Measurements from ENCODE around the gene FYN.

FYN gene

GRCh38 chr6:111844376-111844775 is 28.9 kb downstream of the FYN start:
- peak overlapping the region in 1 of 3 experiments; percentile 43 for H3K4me3 Mint-ChIP-seq

GRCh38 chr6:111843347-111844147 is 29.7 kb downstream of the FYN start:
- Mint-ChIP-seq H3K4me1 (peaks cover 8% of the 10 kb centered on the region), H3K27ac (no peak overlapping the region), H3K36me3 (ENCODE audit: low read depth) (peaks cover 9% of the 10 kb centered on the region), H3K9me3 (no peaks in the 10 kb centered on the region), H3K27me3 (ENCODE audit: low read depth) (no peaks in the 10 kb centered on the region), H3K4me3 (no peak overlapping the region)
- TF ChIP-seq CTCF (IDR thresholded peaks at IDR 0.05; ENCODE audit: unreplicated experiment in 3 of 3), result no peak

More at GRCh38 chr6:111844376-111844775, 28.9 kb downstream of the FYN start:
- no peaks in the 10 kb centered on the region for H3K9me3 Mint-ChIP-seq
- peaks cover 3% of the 10 kb centered on the region for H3K36me3 Mint-ChIP-seq (ENCODE audit: low read depth)
- no peak for TF ChIP-seq CTCF (IDR thresholded peaks at IDR 0.05; ENCODE audit: unreplicated experiment in 3 of 3)
- H3K27ac Mint-ChIP-seq, result peak overlapping the region in 2 of 3 experiments; percentile 55 to 81
- H3K4me1 Mint-ChIP-seq, result peaks cover 7% of the 10 kb centered on the region
- no peaks in the 10 kb centered on the region for H3K27me3 Mint-ChIP-seq (ENCODE audit: low read depth)

- H3K9me3 Mint-ChIP-seq, result no peaks in the 10 kb centered on the region
- H3K4me3 Mint-ChIP-seq, result no peak overlapping the region
- TF ChIP-seq CTCF (IDR thresholded peaks at IDR 0.05; ENCODE audit: unreplicated experiment in 3 of 3), result no peak
- peaks cover 10% of the 10 kb centered on the region for H3K36me3 Mint-ChIP-seq (ENCODE audit: low read depth)
- no peak overlapping the region for H3K27ac Mint-ChIP-seq
- H3K4me1 Mint-ChIP-seq, result peaks cover 9% of the 10 kb centered on the region
- no peaks in the 10 kb centered on the region for H3K27me3 Mint-ChIP-seq (ENCODE audit: low read depth)
Measured at GRCh38 chr6:111842891-111843290, 30.4 kb downstream of the FYN start.

GRCh38 chr6:111842271-111842822 is 30.9 kb downstream of the FYN start:
- H3K27ac Mint-ChIP-seq, result no peak overlapping the region
- no peak overlapping the region for H3K4me3 Mint-ChIP-seq
- no peak for TF ChIP-seq CTCF (IDR thresholded peaks at IDR 0.05; ENCODE audit: unreplicated experiment in 3 of 3)
- H3K4me1 Mint-ChIP-seq, result peaks cover 14% of the 10 kb centered on the region
- H3K9me3 Mint-ChIP-seq, result no peaks in the 10 kb centered on the region
- H3K36me3 Mint-ChIP-seq (ENCODE audit: low read depth), result peaks cover 15% of the 10 kb centered on the region
- no peaks in the 10 kb centered on the region for H3K27me3 Mint-ChIP-seq (ENCODE audit: low read depth)

- Mint-ChIP-seq H3K4me1 (peaks cover 14% of the 10 kb centered on the region), H3K4me3 (no peak overlapping the region), H3K27ac (no peak overlapping the region), H3K36me3 (ENCODE audit: low read depth) (peaks cover 17% of the 10 kb centered on the region), H3K27me3 (ENCODE audit: low read depth) (no peaks in the 10 kb centered on the region), H3K9me3 (no peaks in the 10 kb centered on the region)
- TF ChIP-seq CTCF (IDR thresholded peaks at IDR 0.05; ENCODE audit: unreplicated experiment in 3 of 3), result no peak
Measured at GRCh38 chr6:111841822-111842221, 31.4 kb downstream of the FYN start.

All from nephron (organoid).